Measurements from ENCODE around the gene PDF. TPM values are rescaled to one million over a fixed set of nuclear protein-coding genes. Genes with fewer than 3 reads are reported as not detected.
"Not testable (repeated sequence)": the region's sequence is repeated elsewhere in the genome, so short reads cannot be mapped to it uniquely, and the experiment has no call there.

The PDF gene
- polyA plus RNA-seq, 6 donors from 2014 or later: 8.7 to 16.0 (median 11.1) TPM

DNA sequence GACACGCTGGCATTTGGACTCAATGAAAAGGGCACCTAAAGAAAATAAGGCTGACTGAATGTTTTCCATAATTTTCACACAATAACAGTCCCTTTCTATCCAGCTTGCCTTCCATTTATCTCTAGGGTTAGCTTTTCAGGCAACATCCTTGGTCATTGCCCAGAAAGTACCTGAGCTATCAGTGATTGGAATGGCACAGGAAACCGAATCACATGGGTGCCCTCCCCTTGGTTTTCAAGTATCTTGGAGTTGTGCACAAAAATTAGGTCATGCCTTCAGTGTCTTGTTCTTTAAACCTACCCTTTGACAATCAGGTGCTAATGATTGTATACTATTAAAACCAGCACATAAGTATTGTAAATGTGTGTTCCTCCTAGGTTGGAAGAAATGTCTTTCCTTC, 22.5 kb downstream of the PDF start:
- ATAC-seq (ENCODE audit: low read depth in 2 of 2): no peak
- Mint-ChIP-seq H3K27ac (no peak overlapping the region), H3K4me3 (peak overlapping the region in 1 of 8 donors; percentile 41)

DNA sequence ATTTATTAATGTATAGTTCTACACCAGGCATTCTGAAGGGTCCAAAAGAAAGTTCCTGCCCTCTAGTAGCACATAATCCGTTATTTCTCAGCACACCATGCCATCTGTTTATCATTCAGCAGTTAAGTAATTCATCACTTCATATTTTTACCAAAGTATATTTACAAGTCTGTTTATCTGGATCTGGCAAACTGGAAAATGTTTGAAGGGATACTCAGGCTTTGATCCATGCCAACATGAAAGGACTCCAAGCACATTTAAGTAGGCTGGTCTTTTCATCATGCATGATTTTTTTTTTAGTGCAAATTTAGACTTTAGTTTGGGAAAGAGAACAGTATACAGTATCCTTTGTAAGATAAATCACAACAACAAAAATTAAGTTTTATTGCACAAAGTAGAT, 23.3 kb downstream of the PDF start:
- DNase-seq: no peak
- Mint-ChIP-seq H3K4me1 (peaks cover 8 to 14% (median 11%) of the 10 kb centered on the region in 3 donors), H3K27me3 (no peaks in the 10 kb centered on the region), H3K27ac (no peak overlapping the region), H3K36me3 (no peaks in the 10 kb centered on the region), H3K4me3 (no peak overlapping the region), H3K9me3 (no peaks in the 10 kb centered on the region)
- no peak for ATAC-seq (ENCODE audit: low read depth in 2 of 2)

More for the DNA sequence above, 22.5 kb downstream of the PDF start:
- Mint-ChIP-seq H3K36me3 (no peaks in the 10 kb centered on the region), H3K27me3 (no peaks in the 10 kb centered on the region), H3K9me3 (no peaks in the 10 kb centered on the region), H3K4me1 (peaks cover 7 to 15% (median 14%) of the 10 kb centered on the region in 3 donors)
- DNase-seq: no peak

DNA sequence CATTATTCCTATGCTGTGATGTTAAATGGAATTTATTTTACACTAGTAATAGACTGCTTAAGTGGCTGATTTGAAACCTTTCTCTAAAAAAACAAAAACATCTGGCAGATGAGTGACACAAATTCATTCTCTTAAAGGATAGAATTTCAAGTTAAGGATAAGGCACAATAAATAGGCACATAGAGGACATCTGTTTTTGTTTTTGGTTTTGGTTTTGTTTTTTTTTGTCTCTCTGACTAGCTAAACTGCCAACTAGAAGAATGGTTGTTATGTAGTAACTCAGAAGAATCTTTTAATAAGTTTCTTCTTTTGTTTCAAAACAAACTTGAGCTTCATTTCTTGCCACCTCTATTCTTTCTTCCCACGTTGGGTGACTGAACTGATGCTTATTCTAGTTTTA, 24.4 kb downstream of the PDF start:
- peaks cover 0 to 3% of the 10 kb centered on the region in 2 donors for H3K36me3 Mint-ChIP-seq
- DNase-seq: no peak
- no peaks in the 10 kb centered on the region for H3K27me3 Mint-ChIP-seq
- no peak overlapping the region for H3K4me3 Mint-ChIP-seq
- peaks cover 4 to 10% (median 5%) of the 10 kb centered on the region in 3 donors for H3K4me1 Mint-ChIP-seq
- no peak for ATAC-seq (ENCODE audit: low read depth in 2 of 2)
- H3K27ac Mint-ChIP-seq: no peak overlapping the region
- H3K9me3 Mint-ChIP-seq: no peaks in the 10 kb centered on the region

DNA sequence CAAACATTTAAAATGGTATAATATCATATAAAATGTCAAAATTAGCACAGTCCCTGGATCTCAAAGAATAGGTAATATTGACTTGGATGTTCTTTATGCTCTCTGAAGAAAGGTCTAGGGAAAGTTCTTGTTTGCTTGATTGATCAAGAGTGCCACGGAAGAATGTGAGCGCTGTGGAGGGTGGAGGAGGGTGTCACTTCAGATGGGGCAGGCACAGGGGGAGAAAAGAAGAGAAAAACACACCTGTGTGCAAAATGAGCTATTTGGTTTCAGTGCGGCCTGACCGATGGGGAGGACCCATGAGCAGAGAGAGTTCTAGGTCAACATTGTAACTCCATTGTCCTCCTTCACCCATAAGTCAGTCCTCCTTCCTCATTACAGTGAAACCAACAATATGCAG, 28.1 kb downstream of the PDF start:
- H3K4me1 Mint-ChIP-seq: peaks cover 0 to 4% (median 2%) of the 10 kb centered on the region in 3 donors

DNA sequence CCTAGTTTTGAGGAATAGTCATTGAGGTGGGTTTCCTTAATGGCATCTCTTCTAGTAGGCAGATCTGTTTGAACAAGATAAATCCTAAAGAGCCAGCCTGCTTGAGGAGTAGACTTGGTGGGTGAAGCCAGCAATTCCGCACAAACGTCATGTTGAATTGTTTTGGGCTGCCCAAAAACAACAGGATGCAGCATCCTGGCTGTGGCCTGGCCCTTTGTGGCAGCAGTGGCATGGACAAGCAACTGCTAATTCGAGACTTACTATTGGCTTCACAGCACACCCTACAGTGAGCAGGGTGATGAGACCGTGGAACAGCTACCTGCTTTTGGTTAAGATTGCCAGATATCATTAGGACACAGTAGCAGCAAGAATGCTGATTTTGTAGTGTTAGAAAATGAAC, 28.5 kb downstream of the PDF start:
- Mint-ChIP-seq H3K9me3 (no peaks in the 10 kb centered on the region), H3K4me3 (no peak overlapping the region), H3K27ac (no peak overlapping the region), H3K36me3 (peaks cover 0 to 3% of the 10 kb centered on the region in 2 donors), H3K4me1 (peaks cover 0 to 4% (median 2%) of the 10 kb centered on the region in 3 donors), H3K27me3 (no peaks in the 10 kb centered on the region)
- ATAC-seq (ENCODE audit: low read depth in 2 of 2) (no peak), DNase-seq (no peak)

More for the DNA sequence above, 28.1 kb downstream of the PDF start:
- peaks cover 0 to 3% of the 10 kb centered on the region in 2 donors for H3K36me3 Mint-ChIP-seq
- no peak overlapping the region for H3K4me3 Mint-ChIP-seq
- H3K9me3 Mint-ChIP-seq: no peaks in the 10 kb centered on the region
- no peak for ATAC-seq (ENCODE audit: low read depth in 2 of 2)
- no peaks in the 10 kb centered on the region for H3K27me3 Mint-ChIP-seq
- DNase-seq: no peak
- H3K27ac Mint-ChIP-seq: no peak overlapping the region

DNA sequence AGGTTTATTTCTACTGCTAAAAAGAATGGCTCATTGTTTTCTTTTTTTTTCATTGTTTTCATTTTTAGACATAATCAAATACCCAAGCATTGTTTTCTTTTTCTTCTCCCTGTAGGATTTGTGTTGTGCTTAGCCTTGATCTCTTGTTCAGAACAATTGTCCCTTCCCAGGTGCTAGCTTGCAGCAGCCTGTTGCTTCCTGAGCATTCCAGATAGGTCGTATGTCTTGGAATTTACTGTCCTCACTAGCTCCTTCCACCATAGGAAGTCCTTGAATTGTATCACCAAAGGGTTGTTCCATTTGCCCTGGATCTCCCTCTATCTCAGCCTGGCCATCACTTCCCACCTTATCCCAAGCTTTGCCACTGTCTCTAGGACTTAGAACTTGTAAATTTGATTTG, 29.2 kb downstream of the PDF start:
- Mint-ChIP-seq H3K4me1 (peaks cover 0 to 4% (median 2%) of the 10 kb centered on the region in 3 donors), H3K36me3 (peaks cover 0 to 3% of the 10 kb centered on the region in 2 donors), H3K27ac (no peak overlapping the region), H3K4me3 (no peak overlapping the region), H3K27me3 (no peaks in the 10 kb centered on the region), H3K9me3 (no peaks in the 10 kb centered on the region)
- DNase-seq: no peak
- ATAC-seq (ENCODE audit: low read depth in 2 of 2): no peak

DNA sequence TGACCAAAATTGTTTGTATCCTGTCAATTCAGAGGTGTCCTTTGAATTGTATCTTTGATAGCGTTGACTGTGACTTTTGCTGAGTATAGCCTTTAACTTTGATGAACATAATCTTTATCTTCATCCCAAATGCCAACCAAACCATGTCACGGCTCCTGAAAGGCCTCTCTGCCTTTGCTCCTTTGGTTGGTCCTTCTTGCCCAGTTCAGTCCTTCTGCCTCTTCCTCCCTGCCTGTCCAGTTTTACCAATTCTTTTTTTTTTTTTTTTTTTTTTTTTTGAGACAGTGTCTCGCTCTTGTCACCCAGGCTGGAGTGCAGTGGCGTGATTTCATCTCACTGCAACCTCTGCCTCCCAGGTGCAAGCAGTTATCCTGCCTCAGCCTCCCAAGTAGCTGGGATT, 32.1 kb downstream of the PDF start:
- Mint-ChIP-seq H3K9me3 (no peaks in the 10 kb centered on the region), H3K4me1 (peaks cover 0 to 4% (median 2%) of the 10 kb centered on the region in 3 donors), H3K4me3 (no peak overlapping the region), H3K27ac (peak overlapping the region in 1 of 6 donors; percentile 49), H3K36me3 (peaks cover 0 to 3% of the 10 kb centered on the region in 2 donors), H3K27me3 (no peaks in the 10 kb centered on the region)
- DNase-seq: no peak
- no peak for ATAC-seq (ENCODE audit: low read depth in 2 of 2)

DNA sequence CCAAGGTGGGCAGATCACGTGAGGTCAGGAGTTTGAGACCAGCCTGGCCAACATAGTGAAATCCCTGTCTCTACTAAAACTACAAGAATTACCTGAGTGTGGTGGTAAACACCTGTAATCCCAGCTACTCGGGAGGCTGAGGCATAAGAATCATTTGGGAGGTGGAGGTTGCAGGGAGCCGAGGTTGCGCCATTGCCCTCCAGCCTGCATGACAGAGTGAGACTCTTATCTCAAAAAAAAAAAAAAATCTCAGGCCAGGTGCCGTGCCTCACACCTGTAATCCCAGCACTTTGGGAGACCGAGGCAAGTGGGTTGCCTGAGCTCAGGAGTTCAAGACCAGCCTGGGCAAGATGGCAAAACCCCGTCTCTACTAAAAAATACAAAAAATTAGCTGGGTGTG, 33.6 kb downstream of the PDF start:
- not testable (repeated sequence) for H3K27me3 Mint-ChIP-seq; ATAC-seq (ENCODE audit: low read depth in 2 of 2); H3K27ac Mint-ChIP-seq; H3K9me3 Mint-ChIP-seq; H3K36me3 Mint-ChIP-seq; H3K4me1 Mint-ChIP-seq; DNase-seq; H3K4me3 Mint-ChIP-seq

DNA sequence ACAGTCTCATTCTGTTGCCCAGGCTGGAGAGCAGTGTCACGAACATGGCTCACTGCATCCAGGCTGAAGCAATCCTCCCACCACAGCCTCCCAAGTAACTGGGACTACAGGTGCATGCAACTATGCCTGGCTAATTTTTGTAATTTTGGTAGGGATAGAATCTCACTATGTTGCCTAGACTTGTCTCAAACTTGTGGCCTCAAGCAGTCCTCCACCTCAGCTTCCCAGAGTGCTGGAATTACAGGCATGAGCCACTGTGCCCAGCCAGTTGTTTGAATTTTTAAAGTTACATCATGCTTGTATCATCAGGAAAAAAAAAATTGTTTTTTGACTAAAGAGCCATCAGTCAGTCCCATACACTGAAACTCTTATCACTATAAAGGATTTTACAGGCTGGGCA, 36.3 kb downstream of the PDF start:
- ATAC-seq (ENCODE audit: low read depth in 2 of 2) (no peak), DNase-seq (no peak)
- H3K4me1 Mint-ChIP-seq: no peaks in the 10 kb centered on the region
- H3K27ac Mint-ChIP-seq: peak overlapping the region in 1 of 6 donors; percentile 33
- no peaks in the 10 kb centered on the region for H3K27me3 Mint-ChIP-seq
- H3K36me3 Mint-ChIP-seq: no peaks in the 10 kb centered on the region
- H3K9me3 Mint-ChIP-seq: no peaks in the 10 kb centered on the region
- H3K4me3 Mint-ChIP-seq: no peak overlapping the region

DNA sequence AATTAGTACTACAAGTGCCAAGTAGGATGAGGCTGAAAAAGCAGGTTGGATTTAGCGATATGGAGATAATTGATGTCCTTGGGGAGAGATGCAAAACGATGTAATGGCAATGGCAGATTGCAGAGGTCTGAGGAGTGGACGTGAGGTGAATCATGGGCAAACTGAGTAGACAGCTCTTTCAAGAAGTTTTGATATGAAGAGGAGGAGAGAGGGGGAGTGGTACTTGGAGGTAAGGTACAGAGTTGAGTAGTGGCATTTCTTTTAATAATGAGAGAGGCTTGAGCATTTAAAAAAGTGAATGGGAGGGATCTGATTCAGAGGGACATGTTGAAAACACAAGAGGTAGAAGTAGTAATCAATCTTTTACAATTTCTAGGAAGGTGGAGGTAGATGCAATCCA, 37.0 kb downstream of the PDF start:
- H3K9me3 Mint-ChIP-seq: no peaks in the 10 kb centered on the region
- no peaks in the 10 kb centered on the region for H3K4me1 Mint-ChIP-seq
- ATAC-seq (ENCODE audit: low read depth in 2 of 2) (no peak), DNase-seq (no peak)
- no peaks in the 10 kb centered on the region for H3K36me3 Mint-ChIP-seq
- no peaks in the 10 kb centered on the region for H3K27me3 Mint-ChIP-seq
- H3K27ac Mint-ChIP-seq: peak overlapping the region in 1 of 6 donors; percentile 42
- no peak overlapping the region for H3K4me3 Mint-ChIP-seq

DNA sequence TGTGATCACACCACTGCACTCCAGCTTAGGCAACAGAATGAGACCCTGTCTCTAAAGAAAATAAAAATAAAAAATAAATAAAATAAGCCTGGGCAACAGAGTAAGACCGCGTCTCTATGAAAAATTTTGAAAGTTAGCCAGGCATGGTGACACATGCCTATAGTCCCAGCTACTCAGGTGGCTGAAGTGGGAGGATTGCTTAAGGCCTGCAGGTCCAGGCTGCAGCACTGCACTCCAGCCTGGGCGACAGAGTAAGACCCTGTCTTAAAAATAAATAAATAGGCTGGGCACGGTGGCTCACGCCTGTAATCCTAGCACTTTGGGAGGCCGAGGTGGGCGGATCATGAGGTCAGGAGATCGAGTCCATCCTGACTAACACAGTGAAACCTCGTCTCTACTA, 38.7 kb downstream of the PDF start:
- H3K36me3 Mint-ChIP-seq; H3K9me3 Mint-ChIP-seq; H3K27ac Mint-ChIP-seq; H3K4me3 Mint-ChIP-seq; H3K27me3 Mint-ChIP-seq; DNase-seq; ATAC-seq (ENCODE audit: low read depth in 2 of 2); H3K4me1 Mint-ChIP-seq: not testable (repeated sequence)

DNA sequence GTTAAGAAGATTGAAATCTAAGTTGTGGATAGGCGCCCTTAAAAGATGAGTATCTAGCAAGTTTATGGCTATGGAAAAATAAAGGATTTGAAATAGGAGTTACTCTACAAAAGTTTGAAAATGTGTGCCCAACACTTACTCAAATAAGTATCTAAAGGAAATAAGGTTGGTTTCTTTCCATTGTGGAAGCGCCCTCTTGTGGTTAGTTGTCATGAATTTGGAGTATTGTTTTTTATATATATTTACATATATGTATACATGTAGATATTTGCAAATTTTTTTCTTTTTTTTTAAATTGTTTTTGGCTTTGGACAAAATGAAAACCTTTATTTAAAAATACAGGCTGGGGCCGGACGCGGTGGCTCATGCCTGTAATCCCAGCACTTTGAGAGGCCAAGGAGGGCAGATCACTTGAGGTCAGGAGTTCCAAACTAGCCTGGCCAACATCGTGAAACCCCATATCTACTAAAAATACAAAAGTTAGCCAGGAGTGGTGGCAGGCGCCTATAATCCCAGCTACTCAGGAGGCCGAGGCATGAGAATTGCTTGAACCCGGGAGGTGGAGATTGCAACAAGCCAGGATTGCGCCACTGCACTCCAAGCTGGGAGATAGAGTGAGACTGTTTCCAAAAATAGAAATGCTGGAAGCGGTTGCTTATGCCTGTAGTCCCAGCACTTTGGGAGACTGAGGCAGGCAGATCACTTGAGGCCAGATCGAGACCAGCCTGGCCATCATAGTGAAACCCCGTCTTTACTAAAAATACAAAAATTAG, 43.3 kb downstream of the PDF start:
- H3K36me3 Mint-ChIP-seq: no peaks in the 10 kb centered on the region
- H3K9me3 Mint-ChIP-seq: no peaks in the 10 kb centered on the region
- ATAC-seq (ENCODE audit: low read depth in 2 of 2) (no peak), DNase-seq (peak; percentile 54)
- no peaks in the 10 kb centered on the region for H3K27me3 Mint-ChIP-seq
- H3K4me1 Mint-ChIP-seq: no peaks in the 10 kb centered on the region
- peak overlapping the region in 1 of 6 donors; percentile 76 for H3K27ac Mint-ChIP-seq
- no peak overlapping the region for H3K4me3 Mint-ChIP-seq

DNA sequence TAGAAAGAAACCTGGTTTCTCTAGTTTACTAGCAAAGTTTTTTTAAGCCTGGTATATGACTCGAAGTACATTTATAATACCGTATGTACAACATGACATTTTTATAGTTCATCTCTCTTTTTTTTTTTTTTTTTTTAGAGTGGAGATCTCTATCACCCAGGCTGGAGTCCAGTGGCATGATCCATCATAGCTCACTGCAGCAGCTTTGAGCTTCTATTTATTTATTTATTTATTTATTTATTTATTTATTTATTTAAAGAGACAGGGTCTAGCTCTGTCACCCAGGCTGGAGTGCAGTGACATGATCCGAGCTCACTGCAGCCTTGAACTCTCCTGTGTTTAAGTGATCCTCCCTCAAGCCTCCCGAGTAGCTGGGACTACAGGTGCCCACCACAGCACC, 45.1 kb downstream of the PDF start:
- no peaks in the 10 kb centered on the region for H3K4me1 Mint-ChIP-seq
- no peaks in the 10 kb centered on the region for H3K27me3 Mint-ChIP-seq
- H3K36me3 Mint-ChIP-seq: no peaks in the 10 kb centered on the region
- ATAC-seq (ENCODE audit: low read depth in 2 of 2) (no peak), DNase-seq (no peak)
- no peaks in the 10 kb centered on the region for H3K9me3 Mint-ChIP-seq
- no peak overlapping the region for H3K27ac Mint-ChIP-seq
- H3K4me3 Mint-ChIP-seq: no peak overlapping the region

DNA sequence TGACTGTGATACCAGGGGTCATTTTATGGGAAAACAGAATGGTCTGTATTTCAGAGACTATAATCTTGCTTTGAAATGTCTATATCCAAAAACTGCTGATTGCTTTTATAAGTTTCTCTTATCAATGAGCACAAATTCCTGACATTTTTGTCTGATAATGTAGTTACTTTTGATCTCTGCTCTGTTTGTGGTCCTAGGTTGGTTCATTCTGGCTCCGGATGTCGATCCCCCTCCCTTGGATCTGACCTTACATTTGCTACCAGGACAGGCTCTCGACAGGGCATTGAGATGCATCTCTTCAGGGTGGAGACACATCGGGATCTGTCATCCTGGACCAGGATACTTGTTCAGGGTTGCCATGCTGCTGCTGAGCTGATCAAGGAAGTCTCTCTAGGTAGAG, 46.5 kb downstream of the PDF start:
- H3K27me3 Mint-ChIP-seq: no peaks in the 10 kb centered on the region
- ATAC-seq (ENCODE audit: low read depth in 2 of 2) (no peak), DNase-seq (no peak)
- H3K36me3 Mint-ChIP-seq: no peaks in the 10 kb centered on the region
- H3K27ac Mint-ChIP-seq: peak overlapping the region in 1 of 6 donors; percentile 11
- H3K4me1 Mint-ChIP-seq: no peaks in the 10 kb centered on the region
- H3K4me3 Mint-ChIP-seq: peak overlapping the region in 1 of 8 donors; percentile 10
- no peaks in the 10 kb centered on the region for H3K9me3 Mint-ChIP-seq

All from naive B cell (primary cell).